ENCODE results near the gene SCN2B.
"Not testable (repeated sequence)": the region's sequence is repeated elsewhere in the genome, so short reads cannot be mapped to it uniquely, and the experiment has no call there.

The SCN2B gene

DNA sequence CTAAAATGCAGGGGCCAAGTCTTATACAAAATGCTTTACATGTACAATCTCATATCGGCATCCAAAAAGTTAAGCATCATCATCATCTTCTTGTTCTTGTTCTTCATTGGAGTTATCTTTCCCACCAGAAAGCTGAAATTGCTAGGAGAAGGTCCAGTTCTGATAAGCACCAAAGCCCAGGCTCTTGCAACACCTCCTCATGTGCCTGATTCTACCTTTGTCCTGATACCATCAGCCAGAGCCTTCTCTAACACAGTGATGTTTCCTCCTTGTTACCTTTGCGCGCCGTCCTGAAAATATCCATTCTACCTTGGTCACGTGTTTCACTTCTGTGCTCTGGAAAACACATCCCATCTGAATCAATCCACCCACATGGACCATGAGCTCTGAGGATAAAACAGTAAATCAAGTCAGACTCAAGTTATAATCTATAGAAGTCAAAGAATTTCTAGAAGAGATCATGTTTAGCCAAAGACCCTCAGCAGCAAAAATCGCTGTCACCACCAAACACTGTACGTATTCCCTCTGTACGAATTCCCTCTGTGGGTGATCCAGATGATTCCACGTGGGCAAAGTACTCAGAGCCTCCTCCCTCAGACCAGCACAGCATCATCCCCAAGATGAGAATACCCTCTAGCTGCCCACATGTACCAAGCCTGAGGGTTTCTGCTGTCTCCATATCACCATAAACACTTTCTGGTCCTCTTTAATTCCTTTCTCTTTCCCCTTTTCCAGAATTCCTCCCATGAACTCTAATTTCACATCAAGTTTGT lies 29.4 kb upstream of the SCN2B start:
- no peak for DNase-seq

DNA sequence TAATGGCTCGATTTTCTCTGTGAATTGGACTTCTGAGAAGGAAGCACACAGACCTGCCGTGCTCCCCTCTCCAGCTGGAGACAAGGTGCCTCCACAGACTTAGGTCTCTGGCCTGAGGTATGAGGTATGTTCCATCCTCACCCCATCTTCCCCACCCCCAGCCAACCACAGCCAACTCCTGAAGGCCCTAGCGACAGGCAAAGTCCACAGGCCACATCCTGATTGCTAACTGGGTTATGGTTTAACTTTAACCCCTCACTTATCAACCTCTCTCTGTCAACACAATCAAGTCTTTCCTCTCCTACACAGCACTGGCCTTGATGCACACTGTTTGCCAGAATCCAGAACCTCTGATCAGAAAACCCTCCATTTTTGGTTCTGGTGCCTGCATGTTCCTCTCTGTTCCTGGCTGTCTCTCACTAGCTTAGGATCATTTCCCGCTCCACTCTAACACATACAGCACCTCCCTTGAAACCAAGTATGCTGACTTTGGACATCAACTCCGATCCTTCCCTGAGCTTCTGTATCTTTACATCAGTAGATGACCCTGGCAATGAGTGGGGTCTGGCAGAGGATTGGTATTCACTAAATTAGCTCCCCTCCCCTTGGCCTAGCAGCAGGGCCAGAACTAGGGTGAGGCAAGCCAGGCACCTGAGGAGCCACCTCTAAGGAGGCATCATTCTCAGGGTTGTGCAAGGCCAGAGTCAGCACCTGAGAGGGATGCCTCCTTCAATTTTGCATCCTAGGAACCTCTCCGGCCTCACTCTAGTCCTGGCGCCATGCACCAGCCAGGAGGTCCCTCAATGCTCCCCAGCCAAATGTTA lies 26.4 kb upstream of the SCN2B start:
- DNase-seq: no peak

DNA sequence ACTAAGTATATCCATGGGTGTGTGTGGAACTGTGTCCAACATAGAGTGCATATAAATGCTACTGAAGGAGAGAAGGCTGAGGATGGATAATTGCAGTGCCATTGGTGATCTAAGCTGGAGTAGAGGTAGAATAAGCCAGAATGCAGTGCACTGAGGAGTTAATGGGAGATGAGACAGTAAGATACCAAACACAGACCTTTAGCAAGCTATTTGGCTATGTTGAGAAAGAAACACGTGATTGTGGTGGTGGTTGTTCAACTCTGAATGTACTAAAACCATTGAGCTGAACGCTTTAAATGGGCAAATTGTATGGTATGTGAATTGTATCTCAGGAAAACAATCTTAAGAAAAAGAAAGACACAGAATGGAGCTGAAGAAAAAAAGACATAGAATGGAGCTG lies 25.5 kb upstream of the SCN2B start:
- no peak for DNase-seq

DNA sequence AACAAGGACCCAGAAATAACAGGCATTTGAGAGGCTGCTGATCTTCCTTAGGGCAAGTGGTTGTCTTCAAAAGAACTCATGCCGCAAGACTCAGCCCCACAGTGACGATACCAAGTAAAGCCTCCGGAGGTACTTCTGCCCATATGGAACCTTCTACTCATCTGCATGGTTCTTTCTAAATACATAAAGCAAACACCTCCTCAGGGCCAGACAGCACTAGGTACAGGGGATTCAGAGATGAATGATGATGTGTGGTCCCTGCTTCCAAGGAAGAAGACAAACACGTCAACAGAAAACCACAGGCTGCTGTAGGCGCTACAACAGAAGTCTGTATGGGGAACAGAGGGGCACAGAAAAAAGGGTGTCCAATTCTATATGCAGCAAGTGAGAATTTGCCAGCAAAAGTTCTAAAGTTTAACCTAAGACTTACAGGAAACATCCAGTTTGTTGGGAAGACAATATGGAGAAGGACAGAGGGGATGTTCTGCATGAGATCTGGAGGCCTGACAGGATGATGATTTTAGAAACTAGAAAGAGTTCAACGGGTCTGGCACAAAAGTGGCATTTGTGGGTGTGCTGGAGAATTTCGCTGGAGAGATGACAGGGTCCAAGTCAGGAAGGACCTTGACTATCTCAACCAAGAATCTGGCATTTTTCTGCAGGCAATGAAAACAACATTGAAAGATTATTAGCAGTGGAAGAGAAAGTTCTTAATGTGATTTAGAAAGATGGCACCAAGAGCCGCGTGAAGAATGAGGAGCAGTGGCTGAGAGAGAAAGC lies 24.7 kb upstream of the SCN2B start:
- no peak for DNase-seq

DNA sequence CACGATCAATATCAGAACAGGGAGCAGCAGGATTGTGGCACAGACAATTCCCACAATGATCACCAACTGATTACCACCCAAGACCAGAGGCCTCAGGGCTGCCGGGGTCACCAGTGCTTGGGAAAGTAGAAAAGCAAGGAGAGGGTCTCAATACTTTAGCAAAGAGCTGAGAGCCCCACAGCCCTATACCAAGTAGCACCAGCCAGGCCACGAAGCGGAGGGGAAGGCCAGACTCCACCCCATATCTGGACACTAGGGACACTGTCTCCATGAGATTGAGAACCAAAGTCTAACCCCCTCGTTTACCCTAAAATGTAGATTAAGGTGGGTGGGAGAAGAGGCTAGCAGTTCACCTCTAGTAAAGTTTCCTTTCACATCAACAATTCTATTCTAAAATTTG lies 24.1 kb upstream of the SCN2B start:
- no peak for DNase-seq

DNA sequence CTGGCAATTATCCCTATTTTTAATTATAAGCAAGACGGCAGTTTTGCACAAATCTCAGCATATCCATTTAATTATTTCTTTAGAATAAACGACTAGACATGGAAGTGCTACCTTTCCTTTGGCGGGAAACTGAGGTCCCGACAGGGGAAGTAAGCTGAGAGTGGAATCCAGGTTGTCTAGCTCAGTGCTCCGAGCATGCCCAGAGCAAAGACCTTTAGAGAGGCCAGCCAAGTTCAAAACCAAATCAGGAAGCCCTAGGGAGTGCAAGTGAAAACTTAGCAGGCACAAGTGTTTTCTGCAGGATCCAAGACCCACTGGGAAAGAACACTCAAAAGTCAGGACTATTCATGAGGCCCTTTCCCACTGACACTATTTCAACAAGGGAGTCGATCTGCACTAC lies 22.7 kb upstream of the SCN2B start:
- no peak for DNase-seq

DNA sequence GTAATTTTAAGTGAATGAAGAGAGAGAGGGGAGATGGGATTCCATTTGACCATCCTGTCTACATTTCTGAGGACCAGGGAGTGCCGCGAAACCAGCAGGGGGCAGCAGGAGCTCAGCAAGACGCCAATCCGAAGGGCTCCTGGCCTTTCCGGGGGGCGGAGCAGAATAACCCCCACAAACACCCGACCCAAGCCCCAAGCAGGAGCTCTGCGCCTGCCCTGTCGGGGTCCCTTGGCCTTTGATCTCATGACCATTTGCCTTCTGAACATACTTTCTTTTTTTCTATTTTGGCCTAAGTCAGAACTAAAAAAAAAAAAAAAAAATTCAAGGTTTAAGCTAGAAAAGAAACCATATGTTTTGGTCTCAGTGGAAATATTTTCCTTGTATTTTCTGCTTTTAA lies 21.9 kb upstream of the SCN2B start:
- peak; percentile 30 for DNase-seq

DNA sequence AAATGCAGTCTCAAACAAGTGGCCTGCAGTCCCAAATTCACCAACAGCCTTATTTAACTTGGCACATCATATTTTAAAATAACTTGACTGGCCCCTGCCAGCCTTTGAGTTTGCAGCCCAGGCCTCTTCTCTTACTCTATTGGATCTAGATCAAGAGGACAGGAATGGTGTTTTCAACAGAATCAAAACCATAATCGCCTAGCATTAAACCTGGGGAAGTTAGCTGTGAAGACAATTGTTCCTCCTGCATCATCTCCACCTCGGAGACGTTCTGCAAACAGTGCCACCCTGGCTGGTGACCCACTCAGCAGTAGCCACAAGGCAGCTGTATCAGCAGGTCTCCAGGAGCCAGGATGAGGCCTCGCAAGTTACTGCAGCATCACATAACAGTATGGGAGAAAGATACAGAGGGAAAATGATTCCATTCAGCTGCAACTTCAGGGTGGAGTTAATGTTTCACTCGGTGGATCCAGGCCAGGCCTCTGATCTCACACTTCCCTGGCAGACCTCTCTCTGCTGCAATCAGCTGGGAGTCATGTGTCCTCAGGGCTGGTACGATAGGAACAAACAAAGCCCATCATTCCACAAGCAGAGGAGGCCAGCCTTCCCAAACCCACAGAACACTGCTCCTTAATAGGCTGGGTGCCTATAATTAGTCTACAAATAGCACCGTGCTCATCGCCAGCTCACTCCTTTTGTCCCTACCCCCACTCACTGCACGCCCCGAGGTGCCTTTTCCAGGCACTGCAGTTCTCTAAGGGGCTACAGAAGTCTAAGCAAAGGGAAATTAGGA lies 18.6 kb upstream of the SCN2B start:
- DNase-seq: no peak

DNA sequence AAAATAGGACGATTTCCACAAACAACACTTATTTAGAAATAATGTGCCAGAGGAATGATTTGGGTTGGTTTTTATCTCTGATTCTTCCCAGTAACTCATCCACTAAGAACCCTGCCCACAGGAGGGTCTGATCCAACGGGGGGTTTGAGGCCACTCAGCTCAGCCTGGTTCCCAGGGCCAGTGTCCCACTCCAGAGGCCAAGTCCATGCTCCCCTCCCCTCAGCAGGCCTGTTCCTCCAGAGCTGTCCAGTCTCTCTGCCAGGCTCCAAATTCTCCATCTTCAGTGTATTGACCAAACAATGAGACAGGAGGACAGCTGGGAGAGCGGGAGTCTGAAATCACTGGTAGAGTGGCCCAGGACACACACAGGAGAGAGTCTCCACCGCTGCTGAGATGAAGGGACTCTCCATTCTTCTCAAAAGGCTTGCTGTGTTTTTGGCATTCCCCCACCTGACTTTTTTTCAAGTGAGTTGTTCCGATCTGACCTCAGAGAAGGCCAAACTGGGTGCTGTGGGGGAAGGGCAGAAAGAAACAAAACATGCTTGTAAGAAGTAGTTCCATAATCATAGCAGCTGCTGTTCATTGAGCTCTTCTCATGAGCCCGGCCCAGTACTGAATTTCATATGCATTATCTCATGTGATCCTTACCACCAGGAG lies 17.6 kb upstream of the SCN2B start:
- no peak for DNase-seq

DNA sequence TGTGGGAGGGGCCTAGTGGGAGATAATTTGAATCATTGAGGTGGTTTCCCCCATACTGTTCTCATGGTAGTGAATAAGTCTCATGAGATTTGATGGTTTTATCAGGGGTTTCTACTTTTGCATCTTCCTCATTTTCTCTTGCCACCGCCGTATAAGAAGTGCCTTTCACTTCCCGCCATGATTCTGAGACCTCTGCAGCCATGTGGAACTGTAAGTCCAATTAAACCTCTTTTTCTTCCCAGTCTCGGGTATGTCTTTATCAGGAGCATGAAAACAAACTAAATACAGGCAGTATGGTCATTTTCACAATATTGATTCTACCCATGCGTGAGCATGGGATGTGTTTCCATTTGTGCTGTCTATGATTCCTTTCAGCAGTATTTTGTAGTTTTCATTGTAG lies 16.4 kb upstream of the SCN2B start:
- not testable (repeated sequence) for DNase-seq

DNA sequence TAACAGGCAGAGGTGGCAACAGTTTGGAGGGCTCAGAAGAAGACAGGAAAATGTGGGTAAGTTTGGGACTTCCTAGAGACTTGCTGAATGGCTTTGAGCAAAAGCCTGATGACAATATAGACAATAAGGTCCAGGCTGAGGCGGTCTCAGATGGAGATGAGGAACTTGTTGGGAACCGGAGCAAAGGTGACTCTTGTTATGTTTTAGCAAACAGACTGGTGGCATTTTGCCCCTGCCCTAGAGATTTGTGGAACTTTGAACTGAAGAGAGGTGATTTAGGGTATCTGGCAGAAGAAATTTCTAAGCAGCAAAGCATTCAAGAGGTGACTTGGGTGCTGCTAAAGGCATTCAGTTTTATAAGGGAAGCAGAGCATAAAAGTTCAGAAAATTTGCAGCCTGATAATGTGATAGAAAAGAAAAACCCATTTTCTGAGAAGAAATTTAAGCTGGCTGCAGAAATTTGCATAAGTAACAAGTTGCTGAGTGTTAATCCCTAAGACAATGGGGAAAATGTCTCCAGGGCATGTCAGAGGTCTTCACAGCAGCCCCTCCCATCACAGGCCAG lies 14.6 kb upstream of the SCN2B start:
- not testable (repeated sequence) for DNase-seq

DNA sequence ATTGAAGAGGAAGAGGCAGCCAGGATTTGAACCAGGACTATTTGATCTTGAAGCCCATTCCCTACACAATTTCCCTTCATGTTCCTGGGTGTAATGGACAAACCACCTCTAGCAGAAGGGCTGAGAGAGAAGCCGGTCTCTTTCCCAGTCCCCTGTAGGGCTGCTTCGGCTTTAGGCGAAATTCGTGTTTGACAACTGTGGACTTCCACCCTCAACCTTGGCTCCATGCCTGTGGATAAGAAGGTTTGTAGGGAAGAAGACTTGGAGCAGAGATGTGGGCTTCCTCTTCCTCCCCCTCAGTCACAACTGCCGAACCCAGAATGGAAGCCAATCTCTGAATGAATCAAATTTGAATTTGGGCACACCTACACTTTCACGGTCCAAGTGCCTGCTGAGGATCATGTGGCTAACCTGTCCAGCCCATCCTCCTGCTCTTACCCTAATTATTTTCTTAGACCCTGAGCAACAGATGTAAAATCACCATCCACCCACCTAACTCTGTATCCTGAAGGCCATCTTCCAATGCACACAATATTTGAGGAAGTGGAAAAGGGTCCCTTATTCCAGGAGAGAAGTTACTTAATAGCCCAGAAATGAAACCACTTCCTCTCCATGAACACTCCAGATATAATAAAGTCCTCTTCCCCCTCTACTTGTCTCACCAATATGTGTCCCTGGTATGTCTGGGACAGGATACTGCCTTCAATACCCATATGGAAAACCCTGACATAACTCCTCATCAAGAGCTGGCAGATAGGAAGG lies 10.1 kb upstream of the SCN2B start:
- no peak for DNase-seq

DNA sequence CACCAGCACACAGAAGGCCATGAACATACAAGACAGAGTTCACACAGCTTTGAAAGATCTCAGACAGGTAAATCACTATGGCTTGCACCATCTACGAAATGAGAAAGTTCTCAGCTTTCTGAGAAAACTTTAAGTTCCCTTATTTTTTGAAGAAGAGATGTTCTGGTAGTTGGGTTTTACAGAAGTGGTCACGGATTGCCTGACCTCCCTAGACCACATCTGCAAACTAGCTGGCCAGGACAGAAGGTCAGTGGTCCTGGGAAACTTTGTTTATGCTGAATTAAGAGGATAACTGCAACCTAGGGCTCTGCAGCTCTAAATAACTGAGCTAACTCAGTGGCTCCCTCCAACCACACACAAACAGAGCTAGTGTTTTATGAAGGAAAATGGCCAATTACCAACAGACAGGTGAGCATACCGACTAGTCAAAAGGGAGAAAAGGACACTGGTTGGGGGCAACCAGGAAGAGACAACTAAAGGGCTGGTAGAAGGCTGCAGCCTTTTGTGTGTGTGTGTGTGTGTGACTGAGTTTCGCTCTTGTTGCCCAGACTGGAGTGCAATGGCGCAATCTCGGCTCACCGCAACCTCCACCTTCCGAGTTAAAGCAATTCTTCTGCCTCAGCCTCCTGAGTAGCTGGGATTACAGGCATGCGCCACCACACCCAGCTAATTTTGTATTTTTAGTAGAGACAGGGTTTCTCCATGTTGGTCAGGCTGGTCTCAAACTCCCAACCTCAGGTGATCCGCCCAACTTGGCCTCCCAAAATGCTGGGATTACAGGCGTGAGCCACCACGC lies 8.5 kb upstream of the SCN2B start:
- no peak for DNase-seq

DNA sequence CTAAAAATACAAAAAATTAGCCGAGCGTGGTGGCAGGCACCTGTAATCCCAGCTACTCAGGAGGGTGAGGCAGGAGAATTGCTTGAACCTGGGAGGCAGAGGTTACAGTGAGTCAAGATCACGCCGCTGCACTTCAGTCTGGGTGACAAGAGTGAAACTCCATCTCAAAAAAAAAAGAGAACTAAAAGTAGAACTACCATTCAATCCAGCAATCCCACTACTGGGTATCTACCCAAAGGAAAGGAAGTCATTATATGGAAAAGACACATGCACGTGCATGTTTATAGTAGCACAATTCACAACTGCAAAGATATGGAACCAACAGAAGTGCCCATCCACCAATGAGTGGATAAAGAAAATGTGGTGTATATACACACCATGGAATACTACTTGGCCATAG lies 7.3 kb upstream of the SCN2B start:
- DNase-seq: not testable (repeated sequence)

DNA sequence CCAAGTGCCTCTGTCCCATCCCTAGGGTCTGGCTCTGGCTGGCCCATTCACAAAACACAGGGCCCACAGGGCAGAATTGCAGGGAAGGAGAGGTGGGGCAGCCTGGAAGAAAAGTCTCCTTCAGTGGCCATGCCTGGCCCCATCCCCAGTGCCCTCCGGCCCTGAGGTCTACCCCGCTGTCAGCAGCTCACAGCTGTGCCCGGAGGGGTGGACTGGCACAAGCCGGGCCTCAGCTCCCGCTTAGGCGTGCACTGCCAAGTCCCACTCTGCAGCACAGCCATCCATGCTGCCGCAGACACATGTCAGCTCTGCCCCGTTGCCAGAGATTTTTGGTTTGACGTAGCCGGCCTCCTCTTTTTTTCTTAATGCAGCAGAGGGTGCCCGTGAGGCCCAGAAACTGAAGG lies 3.9 kb upstream of the SCN2B start:
- DNase-seq: peak; percentile 15

DNA sequence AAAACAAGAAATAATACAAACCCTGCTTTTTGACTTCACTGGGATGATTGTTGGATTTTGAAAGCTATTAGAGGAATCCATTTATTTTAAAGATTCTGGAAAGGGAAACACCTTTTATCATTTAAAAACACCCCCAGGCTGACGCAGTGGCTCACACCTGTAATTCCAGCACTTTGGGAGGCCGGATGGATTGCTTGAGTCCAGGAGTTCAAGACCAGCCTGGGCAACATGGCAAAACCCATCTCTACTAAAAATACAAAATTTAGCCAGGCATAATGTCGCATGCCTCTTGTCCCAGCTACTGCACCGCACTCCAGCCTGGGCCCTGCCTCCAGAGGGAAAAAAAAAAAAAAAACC lies 317 bp upstream of the SCN2B start:
- no peak for DNase-seq

DNA sequence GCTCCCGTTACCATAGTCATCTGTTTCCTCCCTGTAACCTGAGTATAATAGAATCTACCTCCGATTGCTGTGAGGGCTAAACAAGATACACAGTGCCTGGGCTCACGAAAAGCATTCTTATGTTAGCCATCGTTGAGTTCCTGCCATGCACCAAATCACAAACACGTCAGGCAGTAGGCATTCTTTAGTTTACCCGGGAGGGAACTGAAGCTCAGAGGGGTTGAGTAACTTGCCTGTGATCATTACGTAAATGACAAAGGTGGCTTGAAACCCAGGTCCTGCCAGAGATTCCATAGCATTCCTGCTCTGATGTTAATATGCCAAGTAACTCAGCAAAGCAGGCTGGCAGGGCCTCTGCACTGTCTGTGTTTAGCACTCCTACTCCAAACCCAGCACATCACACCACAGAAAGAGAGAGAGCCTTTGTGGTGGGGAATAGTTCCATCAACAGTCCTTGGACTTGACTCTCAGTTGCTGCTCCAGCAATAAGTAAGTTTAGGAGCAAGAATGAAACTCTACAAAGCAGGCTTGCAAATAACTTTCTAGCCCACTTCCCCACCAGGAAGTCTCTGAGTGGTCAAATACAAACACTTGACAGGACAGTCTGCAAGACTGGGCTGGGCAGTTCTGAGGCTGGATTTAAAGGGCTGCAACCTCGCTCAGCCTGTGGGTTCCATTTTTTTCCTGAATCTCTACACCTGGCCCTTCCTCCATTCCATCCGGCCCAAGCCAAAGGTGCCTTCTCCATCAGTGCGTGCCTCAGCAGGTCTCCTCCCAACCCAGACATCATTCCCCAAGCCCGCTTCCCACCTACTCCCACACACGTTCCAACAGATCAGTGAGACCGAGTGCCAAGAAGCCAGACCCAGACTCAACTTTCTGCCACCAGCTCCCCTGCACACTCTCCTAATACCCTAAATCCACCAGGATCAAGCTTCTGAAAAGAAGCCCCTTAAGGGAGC lies 1.1 kb downstream of the SCN2B start:
- peak; percentile 29 for DNase-seq

DNA sequence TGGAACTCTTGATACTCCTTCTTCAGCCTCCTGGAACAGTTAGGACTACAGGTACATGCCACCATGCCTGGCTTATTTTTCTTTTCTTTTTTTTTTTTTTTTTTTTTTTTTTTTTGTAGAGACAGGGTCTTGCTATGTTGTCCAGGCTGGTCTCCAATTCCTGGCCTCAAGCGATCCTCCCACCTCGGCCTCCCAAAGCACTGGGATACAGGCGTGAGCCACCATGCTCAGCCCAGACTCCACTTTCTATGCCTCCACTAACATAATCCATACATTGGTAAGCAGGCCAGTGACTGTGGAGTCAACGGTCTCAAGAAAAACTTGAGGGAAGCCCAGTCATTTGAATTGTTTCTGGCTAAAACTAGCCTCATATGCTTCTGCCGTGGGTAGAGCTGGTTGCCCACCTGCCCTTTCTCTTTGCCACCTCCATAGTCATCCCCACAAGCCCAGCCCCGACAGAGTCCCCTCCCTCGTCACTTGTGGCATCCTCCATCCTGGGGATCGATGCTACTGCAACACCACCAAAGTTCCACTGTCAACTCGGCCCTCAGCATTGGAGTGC lies 2.4 kb downstream of the SCN2B start:
- no peak for DNase-seq

DNA sequence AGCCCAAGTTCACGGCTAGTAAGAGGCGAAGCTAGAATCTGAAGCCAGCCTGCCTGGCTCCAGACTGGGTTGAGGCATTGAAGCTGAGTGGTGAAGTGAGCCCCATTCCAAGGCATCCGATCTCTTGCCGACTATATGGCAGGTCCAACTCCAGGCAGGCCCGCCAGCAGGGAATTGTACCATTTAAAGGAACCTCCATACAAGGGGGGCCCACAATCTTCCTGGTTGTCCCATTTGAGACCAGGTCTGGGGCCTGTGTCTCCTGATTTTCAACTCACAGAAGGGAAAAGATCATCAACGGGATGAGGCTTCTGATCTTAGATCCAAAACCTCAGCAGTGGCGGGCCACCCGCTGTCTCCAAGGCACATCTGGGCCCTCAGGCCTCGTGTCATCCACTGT lies 4.1 kb downstream of the SCN2B start:
- no peak for DNase-seq

Data from NCI-H2171 treated with DMSO at 0.1 percent for 48 hours (cell line).